NCI-H2107 treated with DMSO at 0.1 percent for 48 hours (cell line): Measurements from ENCODE around the gene LHPP.

Experiments used
- DNase-seq: peaks from one replicate; lab custom pipeline; 2025; ENCODE audit not compliant: unreplicated experiment; lab: John Stamatoyannopoulos, UW

Gene LHPP

DNA sequence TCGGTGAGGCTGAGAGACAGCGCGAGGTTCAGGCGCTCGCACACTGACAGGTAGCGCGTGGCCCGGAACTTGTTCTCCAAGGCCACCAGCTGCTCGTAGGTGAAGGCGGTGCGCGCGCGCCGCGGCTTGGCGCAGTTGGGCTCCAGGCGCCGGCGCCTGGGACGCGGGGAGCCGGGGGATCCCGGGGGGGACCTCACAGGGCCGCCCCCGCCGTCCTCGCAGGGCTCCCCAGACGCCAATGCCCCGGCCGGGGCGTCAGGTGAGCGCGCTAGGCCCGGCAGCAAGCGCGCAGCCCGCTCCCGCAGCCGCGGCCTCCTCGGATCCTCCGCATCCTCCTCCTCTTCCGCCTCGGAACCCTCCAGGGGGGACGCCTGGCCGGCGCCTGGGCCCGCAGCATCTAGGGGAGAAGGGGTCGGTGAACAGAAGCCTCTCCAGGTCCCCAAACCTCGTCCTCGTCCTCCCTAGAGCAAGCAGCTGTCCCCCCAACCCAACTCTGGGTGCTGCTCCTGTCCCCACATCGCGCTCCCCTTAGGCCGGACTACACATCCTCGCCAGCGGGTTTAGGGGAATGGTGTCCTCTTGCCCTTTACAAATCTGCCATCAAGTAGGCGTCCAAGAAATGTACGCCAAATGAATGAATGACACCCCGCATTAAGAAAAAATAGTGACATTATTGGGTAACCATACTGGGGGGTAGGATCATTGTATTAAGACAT, 13.7 kb upstream of the LHPP start:
- DNase-seq = no peak

DNA sequence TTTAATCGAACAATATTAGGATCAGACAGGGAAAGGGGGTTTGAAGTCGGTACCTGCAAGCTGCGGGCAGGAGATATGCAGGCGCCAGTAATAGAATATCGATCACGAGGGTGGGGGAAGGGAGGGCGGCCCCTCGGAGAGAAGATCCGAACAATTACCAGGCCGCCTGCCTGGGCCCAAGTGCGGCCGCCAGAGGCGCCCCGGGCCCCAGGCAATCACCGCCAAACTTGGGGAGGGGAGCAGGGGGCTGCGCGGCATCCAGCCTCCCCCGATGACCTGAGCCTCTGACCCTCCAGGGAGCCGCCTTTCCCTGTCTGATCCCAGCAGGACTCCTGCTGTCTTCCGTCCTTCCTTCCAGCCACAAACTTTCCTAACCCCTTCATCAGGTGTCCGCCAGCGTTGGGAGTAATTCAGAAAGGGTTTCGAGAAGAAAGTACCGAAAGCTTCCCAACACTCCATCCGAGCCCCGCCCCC, 12.9 kb upstream of the LHPP start:
- no peak for DNase-seq

DNA sequence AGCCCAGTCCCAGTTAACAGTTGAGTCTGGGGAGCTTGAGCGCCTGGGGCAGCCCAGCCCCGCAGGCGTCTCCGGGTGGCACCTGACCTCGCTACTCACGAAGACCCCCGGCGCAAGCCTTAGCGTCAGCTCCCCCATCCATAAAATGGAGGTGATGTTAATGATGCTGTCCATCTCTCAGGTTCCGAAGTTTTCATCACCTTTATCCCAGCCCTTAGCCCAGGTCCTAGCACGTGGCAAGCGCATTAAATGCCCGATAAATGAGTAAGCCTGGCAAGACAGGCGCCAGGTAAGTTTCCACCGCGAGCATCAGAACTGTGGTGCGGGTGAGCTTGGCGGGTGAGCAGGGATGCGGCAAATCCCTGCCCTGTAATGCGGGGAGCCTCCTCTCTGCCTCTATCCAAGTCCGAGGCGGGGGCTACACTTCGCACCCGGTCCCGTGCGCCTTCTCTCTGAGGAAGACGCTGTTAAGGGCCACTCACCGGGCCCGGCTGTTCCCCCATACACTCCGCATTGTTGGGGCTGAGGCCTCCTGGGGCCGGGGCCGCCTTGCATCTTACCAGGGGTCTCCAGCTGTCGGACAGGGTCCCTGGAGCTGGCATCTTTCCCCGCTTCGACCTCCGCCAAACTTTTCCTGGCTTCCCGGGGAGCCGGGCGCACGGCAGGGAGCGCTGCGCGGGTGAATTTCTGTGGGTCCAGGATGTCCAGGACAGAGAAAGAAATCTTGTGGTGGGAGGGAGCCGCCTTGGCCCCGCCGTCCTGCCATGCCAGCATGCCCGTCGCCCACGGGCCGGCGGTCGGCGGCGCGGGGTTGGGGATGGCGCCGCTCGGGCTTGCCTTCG, 12.2 kb upstream of the LHPP start:
- no peak for DNase-seq

DNA sequence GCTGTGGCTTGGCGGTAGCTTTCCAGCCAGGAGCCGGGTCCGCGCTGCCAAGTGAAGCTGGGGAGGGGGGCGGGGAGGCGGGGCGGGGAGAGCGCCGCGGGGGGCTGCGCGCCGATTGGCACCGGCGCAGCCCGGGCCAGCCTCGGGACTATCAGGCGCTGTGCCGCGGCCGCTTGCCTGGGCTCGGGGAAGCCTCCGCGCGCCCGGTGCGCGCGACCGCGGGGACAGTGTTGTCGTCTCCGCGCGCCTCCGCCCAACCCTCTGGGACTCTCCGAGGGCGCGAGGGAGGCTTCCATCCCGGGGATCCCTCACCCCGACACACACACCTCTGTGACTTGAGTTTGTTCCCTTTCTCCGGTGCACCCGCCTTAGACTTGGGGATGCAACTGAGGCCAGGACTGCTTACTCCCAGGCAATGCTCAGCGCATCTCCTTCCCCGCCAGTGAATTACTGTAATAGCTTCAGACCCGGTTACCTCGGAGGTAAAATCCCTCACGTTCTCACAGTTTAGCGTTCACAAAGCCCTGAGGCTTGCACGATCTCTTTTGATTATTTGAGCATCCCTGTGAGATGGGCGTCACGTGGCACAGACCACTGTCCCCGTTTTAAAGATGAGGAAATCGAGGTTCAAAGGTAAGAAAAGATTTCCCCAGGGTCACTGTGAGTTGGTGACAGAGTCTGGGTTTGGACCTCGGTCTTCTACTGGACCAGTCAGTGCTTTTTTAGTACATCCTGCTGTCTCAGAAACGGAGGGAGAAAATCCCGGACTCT, 11.4 kb upstream of the LHPP start, which contains the start of gene NKX1-2:
NKX1-2 (minus strand) TSS at position 24 of the 771 bp plus-strand sequence. CDS start 92 bp downstream, outside the sequence.
- DNase-seq = no peak

DNA sequence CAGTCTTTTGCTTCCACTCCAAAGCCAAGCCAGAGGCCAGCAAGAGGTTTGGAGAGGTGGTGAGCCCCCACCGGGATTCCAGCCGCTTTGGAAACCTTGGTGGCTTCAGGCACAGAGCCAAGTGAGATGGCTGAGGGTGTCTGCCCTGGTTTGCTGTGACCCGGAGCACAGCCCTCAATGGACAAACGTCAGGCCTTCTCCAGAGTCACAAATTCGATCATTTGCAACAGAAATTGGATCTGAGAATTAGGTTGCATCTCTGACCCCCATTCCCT, 10.9 kb upstream of the LHPP start:
- no peak for DNase-seq

DNA sequence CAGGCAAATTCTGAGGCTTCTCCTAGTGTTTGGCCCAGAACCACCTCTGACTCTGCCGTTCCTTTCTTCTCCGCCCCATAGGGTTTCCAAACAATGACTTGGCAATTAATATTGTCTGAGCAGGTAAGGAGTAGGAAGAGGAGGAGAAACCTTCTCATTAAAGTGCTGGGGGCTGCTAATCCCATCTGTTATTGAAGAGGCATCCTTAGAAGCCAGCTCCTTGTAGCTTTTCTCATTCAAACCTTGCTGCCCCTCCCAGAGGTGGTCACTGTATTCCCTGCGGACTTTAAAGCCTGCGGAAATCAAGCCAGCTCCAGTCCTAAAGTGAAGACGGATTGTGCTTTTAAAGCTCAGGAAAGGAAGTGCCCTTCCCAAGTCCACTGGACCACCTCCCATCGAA, 10.3 kb upstream of the LHPP start:
- DNase-seq = no peak

DNA sequence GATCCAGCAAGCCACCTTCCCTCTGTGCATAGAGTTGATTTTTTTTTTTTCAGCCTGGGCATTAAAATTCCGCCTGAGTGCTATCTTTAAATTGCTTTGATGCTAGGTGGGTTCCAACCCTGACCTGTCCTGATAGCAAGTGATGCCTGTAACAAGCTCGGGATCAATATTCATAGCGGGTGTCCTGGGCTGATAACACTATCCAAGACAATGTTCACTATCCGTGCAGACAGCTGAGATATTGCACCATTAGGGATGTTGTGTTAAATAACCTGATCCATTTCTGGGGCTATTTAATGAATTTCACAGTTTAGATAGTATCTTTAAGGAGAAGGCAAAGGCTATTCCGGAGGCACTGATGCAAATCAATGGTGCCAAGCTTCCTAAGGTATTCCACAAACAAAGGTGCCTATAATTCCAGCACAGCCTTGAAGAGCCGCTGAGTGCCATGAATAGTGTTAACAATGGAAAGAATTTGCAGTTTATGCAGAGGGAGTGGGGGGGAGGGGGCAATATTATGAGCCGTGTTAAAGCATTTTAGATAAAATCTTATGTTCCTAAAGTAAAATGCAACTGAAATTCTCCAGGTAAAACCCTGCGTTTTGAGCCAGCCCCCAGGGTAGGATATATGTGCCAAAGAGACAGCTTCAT, 7.5 kb upstream of the LHPP start:
- DNase-seq = no peak

DNA sequence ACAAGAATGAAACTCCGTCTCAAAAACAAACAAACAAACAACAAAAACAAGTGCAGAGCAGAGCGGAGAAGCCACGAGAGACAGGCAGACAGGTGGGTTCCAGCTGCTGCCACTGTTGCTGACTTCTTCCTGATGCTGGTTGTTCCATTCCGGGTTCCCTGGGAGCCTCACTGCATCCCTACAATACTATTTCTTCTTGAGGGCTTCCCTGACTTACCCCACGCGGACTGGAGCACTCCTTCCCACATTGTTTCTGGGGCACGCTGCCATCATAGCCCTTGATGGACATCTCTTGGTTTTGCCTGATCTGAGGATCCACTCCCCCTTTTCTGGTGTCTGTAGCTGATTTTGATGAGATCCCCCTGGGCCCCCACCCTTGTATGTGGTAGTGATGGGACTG, 6.2 kb upstream of the LHPP start:
- DNase-seq = no peak

DNA sequence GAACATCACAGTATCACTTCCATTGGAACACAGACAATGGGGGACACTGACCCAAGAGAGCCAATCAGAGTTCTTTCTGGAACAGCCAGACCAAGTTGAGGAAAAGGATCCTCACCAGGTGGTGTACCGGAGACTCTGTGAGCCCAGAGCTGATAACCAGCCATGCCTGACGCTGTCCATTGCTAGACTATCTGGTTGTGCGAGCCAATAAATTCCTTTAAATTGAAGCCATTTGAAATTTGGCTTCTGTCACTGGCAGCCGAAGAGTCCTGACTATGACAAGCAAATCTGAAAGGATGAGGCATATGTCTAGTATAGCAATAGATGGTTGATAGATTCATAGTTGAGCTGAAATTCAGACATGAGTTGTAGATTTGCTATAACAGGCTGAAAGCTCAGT, 3.1 kb upstream of the LHPP start:
- DNase-seq = no peak

DNA sequence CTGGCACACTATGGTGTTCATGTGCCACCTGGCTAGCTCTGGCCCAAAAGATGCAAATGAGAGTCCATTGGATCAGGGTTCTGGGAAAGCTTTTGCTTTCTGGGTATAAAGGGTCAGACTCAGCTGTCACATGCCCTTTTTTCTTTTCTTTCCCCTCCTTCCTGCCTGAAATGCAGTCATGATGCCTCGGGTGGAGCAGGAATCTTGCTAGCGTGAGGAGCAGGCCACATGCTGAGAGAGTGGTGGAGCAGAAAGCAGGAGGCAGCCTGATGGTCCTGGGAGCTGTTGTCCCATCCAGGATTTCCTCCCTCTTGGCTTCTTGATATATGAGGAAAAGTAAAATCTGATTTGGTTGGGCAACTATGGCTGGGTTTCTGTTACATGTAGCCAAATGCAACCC, 2.7 kb upstream of the LHPP start:
- no peak for DNase-seq

DNA sequence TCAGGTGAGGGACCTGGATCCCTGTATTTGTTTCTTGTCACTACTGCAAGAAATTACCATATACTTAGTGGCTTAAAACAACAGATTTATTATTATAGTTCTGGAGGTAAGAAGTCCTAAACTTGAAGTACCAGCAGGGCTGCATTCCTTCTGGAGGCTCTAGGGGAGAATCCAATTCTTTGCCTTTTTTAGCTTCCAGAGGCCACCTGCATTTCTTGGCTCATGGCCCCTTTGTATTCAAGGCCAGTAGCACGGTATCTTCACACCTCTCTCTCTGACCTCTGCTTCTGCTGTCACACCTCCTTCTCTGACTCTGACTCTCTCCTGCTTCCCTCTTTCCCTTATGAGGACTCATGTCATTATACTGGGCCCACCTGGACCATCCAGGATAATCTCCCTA, 2.2 kb upstream of the LHPP start:
- no peak for DNase-seq

DNA sequence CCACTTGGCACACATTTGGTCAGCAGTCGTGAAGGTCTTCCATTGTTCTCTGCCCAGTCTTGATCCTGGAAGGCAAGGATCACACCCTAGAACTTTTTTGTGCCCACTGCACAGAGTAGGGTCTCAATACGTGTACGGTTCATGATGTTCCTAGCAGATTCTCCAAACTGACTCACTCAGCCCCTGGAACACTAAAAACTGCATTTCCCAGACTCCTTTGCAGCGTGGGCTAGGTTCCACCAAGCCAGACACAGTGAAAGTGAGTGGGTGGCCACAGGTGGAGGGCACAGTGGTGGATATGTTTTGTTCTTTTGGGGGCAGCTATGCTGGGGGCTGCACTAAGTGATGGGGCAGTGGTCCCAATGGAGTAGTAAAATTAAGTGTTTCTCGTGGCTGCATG, 1.5 kb upstream of the LHPP start:
- no peak for DNase-seq

DNA sequence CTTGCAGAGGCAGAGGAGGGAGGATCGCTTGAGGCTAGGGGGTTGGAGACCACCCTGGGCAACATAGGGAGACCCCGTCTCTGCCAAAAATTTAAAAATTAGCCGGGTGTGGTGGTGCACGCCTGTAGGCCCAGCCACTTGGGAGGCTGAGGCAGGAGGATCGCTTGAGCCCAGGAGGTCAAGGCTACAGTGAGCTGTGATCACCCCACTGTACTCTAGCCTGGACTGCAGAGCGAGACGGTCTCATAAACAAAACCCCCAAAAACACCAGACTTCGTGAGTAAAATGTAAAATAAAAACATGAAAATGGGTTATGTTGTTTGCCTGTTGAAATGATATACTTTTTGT, 699 bp downstream of the LHPP start:
- DNase-seq = no peak

DNA sequence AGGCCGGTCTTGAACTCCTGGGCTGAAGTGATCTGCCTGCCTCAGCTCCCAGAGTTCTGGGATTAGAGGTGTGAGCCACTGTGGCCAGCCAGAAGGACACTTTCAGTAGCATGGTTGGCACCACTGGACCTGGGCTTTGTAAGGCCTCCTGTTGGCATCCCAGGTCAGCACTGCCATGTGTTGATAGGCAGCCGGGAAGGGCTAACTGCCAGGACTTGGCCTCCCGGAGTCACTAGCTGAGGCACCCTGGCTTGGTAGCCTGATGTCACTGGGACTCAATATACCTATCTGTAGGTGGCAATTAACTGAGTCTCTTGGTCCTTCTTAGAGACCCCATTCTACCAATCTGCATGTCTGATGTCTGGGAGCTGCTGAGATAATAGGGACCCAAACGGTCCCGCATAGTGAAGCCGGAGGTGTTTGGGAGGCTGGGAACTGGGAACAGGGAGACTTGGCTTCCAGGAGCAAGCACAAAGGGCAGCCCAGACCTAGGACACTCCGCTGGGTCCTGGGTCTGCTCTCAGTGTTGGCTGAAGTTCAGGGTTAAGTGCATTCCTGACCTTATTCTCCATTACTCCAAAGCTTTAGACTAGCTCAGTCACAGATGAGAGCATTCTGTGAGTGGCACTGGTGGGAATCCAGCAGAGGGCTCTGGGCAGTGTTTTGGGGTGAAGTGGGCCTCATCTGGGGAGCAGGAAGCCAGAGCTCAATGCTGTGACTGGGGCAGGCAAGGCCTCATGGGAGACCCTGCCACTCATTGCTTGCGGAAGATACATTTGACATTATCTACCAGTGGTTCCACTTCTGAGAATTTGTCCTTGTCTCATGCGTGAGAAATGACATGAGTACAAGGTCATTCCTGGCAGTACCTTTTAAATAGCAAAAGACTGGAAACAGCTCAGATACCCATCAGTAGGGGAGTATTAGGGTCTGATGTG, 2.7 kb downstream of the LHPP start:
- no peak for DNase-seq

DNA sequence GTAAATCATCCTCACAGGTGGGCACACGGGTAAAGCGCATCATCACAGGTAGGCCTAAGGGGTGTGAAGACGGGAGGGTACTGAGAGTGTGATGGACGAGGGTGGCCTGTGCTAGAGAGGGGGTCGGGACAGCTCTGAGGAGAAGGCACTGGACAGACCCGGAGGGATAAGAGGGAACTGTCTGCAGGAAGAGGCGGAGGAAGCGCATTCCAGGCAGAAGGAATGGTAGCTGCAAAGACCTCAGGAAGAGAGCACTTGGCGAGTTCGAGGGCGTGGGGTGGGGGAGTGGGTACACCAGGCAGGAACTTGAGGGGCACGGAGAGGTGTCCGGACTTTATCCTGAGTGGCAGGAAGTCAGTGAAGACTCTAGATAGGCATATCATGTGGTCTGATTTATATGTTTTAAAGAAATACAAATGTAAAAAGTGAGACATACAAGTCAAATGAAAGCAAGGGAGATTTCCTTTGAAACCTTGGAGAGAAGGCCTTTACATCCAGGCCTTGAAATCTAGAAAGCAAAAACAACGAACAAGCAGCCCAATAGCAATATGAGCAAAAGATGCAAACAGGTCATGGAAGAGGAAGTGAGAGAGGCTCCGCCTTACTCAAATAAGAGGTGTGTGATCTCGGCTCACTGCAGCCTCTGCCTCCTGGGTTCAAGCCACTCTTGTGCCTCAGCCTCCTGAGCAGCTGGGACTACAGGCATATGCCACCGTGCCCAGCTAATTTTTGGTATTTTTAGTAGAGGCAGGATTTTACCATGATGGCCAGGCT, 3.6 kb downstream of the LHPP start:
- DNase-seq = no peak

DNA sequence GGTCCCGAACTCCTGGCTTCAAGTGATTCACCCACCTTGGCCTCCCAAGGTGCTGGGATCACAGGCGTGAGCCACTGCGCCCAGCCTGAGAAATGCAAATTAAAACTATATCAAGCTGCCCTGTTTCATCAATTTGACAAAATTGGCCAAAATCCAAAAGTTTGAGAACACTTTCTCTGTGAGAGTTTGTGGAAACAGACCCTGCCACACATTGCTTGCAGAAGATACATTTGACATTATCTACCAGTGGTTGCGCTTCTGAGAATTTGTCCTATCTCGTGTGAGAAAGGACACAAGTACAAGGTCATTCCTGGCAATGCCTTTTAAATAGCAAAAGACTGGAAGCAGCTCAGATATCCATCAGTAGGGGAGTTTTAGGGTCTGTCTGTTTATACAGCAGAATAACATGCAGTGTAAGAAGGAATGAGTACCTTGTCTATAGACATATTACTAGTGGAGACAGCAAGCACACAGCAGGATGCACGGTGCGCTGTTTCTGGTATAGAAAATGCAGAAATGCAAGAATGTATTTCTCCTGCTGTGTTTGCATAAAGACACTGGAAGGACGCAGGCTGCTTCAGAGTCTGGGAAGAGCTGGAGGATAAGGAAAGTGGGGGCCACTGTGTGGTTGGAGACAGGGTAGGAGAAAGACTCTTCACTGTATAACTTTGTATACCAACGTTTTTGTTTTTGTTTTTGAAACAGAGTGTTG, 4.3 kb downstream of the LHPP start:
- no peak for DNase-seq

DNA sequence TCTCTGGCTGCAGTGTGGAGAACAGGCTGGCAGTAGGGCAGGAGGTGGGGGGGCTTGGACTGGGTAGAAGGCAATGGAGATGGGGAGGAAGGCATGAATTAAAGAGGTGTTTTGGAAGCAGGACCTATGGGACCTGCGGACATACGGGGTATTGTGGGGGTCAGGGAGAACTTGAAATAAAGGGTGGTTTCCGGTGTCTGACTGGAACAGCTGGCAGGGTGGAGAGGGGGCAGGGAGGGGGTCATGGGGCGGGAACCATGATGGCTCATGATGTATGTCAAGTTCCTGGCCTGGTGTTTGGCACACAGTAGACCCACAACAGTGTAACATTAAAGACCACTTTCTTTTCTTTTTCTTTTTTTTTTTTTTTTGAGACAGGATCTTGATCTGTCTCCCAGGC, 5.5 kb downstream of the LHPP start:
- DNase-seq = no peak

DNA sequence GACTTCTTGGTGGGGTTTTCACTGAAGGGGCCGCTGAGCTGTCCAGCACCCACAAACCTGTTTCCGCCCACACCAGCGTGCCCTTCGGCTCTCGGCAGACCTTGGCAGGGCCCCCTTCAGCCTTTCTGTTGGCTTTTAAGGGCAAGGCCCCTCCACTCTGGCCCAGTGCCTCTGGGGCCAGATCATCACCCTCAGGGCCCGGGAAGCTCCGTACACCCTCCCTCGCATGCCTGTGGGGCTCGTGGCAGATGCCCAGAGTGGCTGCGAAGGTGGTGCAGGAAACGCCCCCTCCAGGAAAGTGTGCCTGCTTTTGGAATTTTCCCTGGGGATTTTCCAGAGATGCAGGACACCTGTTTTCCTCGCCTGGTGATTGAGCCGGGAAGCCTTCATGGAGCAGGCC, 7.0 kb downstream of the LHPP start:
- DNase-seq = no peak

DNA sequence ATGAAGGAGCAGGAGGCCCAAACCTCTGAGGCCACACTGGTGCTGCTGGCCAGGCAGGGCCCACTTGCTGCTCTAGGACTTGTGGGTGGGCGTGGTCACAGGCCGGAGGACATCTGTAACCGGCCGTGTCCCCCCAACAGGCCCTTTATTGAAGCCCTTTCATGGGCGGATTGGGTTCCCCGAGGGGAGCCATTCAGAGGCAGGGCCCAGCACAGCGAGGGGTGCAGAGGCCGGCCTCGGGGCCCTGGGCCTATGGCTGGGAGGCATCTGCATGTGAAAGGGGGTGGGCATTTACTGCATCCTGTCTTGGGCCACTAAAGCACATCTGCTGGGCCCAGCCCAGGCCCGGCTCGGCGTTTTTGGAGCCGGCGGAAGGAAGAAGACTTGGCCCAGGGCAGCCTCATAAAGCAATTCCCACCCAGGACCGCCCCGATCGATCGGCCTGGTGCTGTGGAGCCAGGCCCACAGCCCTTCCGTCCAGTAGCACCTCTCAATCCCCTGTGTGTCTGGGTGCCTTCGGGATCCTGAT, 8.4 kb downstream of the LHPP start:
- DNase-seq = no peak
